Central memory CD4-positive, alpha-beta T cell (primary cell): ENCODE data around the gene GXYLT1.
"Not testable (repeated sequence)": the region's sequence is repeated elsewhere in the genome, so short reads cannot be mapped to it uniquely, and the experiment has no call there.

ENCODE experiments used
- DNase-seq: peaks from one replicate; pipeline ENCODE4 v3.0.0; 2022

Gene GXYLT1

DNA sequence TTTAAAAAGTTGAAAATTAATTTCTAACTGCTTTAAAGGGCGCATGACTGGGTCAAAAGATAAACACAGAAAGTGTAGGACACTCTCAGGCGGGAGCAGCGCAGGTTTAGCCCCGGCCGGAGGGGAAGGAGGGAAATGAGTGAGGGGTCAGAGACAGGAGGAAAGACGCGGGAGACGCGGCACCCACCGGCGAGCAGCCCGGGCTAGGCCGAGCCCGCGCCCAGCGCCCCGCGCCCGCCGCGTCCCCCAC lies 591 bp downstream of the GXYLT1 start:
- DNase-seq = peak; percentile 1

DNA sequence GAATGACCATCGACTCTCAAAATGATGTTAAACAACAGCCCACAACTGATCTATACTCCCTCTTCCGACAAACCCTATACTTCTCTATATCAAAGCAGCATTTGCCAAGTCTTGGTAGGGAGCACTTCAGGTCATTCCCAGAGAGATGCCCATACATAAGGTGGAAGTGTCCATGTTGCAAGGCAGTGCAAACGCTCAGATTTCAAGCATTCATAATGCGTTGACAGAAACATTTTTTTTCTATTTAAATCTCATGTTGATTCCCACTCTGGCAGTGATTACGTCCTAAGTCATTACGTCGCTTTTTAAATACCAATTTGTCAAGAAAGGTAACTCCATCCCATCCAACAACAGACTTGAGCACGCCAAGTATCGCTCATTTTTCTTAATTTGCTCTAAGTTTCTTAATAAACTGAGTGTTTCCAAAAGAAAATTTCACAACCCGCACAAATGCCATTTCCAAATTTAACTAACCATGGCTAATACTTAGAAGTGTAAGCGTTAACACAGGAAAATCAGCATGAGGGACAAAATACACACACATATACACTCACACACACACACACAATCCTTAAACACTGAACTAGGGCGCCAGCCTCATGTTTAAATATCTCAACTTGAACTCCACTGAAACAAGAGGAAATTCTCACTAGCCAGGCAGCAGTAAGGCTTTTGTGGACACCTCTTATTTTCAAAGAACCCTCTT lies 1.1 kb downstream of the GXYLT1 start:
- no peak for DNase-seq

DNA sequence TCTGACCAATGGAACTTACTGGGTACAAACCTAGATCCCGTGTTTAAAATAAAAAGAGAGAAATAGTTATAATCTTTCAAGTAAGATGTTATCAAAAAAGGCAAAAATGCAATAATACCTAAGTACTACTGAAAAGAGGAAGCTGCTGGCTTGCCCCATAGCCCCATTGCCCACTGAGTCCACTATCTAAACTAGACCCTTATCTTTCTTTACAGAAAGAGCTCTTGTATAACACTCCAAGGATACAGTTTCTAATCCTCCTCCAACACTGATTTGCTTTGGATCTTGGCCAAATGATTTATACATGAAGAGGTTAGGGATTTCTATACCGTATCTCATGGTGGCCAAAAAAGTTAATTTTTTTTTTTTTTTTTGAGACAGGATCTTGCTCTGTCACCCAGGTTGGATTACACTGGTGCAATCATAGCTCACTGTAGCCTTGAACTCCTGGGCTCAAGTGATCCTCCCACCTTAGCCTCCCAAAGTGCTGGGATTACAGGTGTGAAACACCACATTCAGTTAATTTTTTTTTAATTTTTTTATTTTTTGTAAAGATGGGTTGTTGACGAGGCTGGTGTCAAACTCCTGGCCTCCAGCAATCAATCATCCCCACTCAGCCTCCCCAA lies 2.6 kb downstream of the GXYLT1 start:
- DNase-seq = no peak

DNA sequence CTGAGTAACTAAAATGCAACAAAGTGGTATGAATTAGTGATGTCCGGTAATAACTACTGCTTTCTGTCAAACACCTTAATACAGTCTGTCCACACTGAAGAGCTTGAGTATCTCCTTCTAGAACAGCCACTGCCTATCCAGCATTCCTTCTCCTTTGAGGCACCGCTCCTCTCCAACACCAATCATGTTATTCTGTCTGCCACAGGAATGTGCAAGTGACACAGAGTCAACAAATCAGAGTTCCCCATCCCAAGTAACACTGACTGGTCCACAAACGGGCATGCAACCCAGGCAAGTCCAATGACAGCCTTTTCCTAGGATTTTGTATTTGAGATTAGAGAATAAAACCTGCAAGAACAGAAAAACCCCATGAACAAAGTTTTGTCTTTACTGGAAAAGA lies 3.8 kb downstream of the GXYLT1 start:
- no peak for DNase-seq

DNA sequence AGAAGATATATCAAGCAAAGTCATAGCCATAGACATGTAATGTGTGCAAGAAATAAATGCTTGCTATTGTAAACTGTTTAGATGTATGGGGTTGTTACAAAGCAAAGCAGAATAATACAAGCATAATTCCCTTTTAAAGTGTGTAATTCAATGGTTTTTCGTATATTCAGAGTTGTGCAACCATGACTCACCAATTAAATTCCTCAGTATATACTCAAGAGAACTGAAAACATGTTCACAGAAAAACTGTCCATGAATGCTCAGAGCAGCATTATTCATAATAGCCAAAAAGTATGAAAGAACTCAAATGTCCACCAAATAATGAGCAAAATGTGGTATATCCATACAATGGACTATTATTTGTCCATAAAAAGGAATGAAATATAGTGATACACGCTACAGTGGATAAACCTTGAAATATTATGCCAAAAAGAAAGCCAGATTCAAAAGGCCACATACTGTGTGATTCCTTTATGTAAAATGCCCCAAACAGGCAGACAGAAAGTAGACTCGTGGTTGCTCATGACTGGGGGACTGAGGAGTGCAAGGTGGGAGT lies 9.3 kb downstream of the GXYLT1 start:
- no peak for DNase-seq

DNA sequence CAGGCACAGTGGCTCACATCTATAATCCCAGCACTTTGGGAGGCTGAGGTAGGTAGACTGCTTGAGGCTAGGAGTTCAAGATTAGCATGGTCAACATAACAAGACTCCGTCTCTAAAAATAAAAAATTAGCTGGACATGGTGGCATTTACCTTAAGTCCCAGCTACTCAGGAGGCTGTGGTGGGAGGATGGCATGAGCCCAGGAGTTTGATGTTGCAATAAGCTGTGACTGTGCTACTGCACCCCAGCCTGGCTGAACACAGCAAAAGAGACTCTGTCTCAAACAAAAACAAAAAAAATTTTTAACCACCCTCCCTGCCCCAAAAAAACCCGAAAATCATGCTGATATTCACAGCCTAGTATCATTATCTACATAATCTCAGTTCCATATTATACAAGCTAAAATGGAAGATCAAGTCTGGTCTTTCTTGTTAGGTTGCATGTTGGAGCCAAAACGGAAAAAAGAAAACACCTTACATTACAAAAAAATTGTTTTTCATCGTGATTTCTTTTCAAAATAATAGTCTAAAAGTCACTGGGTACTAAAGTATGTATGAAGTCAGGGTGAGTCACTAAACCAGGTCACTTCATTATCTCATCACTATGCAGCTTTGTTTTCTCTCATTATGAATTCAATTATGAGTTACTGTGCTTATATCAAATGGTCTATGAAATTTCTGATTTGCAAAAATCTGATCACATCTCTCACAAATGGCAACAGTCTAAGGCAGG lies 13.8 kb downstream of the GXYLT1 start:
- no peak for DNase-seq

DNA sequence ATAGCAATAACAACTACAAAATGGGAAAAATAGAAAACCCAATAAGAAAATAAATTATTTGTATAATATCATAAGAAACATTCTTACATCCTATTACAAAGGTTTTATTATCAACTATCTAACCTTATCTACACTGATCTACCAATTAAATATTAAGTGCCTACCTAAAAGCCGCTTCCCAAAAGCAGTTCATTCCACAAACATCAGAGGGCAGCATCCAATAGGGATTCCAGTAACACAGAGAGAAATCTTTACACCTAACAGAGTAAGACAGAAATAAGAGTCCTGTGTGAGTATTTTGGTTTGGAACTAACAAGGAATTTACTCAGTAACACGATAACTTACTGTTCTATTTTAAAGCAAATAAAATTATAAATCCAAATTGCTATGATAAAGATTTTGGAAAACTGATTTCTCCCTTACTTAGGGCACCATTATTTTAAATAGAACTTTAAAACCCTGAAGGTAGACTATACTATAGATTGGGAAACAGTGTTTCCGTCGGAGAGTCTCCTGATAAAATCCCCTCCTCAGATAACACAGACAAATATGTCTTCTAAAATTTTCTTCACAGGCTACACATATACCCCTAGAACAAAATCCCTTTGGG lies 15.0 kb downstream of the GXYLT1 start:
- DNase-seq = peak; percentile 21

DNA sequence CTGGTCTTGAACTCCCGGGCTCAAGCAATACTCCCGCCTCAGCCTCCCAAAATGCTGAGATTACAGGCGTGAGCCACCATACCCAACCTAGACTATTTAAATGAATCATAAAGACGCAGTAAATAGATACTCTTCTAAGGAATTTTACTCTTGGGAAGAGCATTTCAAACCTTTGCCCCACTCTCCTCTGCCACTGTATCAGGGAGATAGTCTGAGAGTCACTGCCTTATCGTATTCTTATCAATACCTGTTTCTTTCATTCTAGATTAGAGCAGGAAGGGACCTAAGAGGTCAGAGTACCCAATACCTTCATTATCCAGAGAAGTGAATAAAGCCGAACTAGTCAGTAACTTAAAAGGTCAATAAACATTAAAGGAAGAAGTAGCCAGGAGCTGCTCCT lies 15.8 kb downstream of the GXYLT1 start:
- DNase-seq = no peak

DNA sequence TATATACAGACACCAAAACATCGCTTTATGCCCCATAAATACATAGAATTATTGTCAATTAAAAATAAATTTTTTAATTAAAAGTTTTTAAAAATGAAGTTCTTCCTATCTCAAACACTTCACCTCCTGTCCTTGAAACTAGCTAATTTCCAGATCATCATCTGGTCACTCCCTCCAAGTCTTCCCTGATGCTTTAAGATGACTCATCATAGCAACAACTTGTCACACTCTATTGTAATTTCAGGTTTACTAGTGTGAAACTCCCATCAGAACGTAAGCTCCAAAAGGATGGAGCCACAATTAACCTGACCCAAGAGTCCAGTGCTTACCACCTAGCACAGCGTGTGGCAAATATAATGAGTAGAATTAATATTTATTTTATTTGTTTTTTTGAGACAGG lies 16.3 kb downstream of the GXYLT1 start:
- no peak for DNase-seq

DNA sequence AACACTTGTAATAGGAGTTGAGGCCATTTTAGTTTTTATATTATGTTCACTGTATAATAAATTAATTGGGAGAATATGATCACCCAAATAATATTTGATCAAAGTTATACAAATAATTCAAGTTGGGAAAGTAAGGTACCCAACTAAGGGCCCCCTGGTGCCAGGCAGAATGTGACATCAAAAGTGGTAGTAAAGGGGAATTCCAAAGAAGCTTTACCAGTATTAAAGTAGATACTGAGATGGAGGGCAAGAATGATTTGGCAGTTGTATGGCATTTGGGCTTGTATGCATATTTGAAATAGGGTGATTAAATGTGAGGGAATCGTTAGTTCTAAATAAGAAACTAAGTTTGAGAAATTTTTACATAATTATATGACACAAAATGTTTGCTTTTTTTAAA lies 17.7 kb downstream of the GXYLT1 start:
- DNase-seq = no peak

DNA sequence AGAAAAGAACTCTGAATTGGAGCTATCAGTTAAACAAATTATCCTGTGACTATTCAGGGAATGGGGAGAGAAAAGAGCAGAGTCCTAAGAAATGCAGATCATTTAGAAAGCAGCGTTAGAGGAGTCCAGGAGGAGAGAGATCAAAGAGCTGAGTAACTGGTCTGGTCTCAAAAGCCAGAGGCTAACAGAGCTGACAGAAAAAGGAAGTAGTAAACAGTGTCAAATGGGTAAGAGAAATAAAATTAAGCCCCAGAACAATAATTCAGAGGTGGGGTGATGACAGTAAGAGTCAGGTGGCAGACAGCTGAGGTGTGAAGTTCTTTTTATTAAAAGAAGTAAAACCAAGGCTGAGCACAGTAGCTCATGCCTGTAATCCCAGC lies 19.3 kb downstream of the GXYLT1 start:
- no peak for DNase-seq

DNA sequence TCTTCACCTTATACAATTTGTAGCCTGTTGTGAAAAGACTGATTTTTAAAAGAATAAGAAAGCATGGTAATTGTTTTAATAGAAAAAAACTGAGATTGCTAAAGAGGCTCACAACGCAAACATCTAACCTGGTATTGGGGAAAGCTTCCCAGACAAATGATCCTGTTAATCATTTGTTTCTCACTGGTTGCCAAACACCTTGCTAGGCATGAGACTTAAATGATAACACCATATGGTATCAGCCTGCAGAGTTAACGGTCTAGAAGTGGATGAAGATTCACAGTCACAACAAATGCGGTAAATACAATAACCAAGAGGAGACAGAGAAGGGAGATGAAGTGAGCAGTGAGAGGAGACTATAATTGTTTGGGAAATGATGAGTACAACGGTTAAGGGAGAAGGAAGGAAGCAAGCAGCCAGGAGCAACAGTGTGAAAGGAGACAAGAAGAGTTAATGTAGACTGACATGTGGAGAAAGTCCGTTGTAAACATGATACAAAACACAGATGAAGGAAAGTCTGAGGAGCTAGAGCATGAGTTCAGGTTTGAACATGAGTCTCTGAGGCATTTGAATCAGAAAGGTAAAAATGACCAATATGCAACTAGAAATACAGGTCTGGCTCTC lies 19.8 kb downstream of the GXYLT1 start:
- DNase-seq = no peak

DNA sequence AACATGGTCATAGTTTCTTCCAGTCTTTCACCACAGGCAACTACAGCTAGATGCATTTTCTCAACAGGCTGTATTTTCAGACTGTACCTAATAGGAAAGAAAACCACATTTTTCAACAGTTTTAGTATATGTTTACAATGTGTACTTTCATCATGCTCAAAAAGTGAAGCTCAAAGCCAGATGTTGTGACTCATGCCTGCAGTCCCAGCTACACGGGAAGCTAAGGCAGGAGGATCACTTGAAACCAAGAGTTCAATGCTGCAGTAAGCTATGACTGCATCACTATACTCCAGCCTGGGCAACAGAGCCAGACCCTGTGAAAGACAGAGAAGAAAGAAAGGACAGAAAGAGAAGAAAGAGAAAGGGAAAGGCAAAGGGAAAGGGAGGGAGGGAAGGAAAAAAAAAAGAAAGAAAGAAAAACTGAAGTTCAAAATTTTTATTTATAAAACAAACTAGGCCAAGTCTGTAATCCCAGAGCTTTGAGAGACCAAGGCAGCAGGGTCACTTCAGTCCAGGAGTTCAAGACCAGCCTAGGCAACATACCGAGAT lies 25.5 kb downstream of the GXYLT1 start:
- DNase-seq = no peak

DNA sequence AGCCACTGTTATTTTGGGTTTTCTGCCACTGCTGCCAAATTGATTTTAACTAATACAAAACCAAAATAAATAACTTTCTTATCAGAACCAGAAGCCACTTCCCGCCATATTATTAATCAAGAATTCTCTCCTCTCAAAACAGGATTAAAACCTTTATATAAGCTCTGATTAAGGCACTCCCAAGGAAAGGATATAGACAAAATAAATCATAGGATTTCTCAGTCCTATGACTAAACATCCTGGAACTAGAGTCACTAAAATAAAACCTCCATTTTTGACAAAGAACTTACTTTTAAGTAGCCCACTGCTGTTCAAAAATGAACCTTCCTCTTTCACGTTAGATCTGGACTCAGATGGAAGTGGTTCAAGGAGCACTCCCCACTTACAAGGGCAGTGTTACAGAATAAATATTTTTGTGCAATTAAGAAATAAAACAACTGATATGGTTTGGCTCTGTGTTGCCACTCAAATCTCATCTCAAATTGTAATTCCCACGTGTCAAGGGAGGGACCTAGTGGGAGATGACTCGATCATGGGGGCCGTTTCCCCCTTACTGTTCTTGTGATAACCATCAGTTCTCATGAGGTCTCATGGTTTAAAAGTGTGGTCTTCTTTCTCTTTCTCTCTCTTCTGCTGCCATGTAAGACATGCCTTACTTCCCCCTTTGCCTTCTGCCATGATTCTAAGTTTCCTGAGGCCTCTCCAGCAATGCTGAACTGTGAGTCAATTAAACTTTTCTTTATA lies 26.4 kb downstream of the GXYLT1 start:
- DNase-seq = no peak

DNA sequence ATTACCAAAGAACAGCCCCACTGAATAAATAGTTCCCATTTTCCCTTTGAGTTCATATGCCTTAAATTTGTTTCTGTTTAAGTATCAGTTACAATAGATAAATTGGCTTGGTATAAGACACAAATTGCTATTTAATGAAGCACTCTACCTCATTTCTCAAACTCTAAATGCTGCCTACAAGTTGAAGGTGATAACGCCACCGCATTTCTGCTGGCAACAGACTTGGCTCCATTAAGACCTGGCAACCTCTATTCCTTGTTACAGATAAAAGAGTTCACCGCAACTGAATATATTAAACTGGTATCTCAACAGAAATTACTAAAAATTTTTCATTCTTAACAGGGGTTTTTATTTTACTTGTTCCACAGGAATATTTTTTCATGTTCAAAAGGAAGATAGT lies 35.6 kb downstream of the GXYLT1 start:
- DNase-seq = no peak

DNA sequence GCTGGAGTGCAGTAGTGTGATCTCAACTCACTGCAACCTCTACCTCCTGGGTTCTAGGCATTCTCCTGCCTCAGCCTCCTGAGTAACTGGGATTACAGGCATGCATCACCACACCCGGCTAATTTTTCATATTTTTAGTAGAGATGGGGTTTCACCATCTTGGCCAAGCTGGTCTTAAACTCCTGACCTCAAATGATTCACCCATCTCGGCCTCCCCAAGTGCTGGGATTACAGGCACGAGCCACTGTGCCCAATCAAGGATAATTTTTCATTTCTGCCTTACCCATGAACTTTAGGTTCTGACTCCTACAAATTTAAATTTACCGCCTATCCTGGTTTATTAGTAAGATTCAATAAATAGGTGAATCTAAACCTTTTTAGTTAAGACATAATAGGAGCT lies 37.9 kb downstream of the GXYLT1 start:
- DNase-seq = not testable (repeated sequence)

DNA sequence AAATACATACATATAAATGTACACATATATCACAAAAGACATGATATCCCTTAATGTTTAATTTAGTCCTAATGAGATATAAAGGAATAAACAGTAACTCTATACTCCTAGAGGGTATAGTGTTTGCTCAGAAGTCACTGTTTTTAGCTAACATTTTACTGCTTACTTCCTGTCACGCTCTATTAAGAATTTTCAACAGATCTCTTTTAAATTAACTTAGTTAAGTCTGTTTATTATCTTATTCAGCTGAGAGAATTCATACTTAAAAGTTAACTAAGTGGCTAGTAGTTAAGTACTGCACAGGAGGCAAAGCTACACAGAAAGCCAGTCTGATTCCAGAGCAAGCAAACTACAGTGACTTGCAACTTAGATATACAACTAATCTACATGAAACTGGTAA lies 39.9 kb downstream of the GXYLT1 start:
- no peak for DNase-seq

DNA sequence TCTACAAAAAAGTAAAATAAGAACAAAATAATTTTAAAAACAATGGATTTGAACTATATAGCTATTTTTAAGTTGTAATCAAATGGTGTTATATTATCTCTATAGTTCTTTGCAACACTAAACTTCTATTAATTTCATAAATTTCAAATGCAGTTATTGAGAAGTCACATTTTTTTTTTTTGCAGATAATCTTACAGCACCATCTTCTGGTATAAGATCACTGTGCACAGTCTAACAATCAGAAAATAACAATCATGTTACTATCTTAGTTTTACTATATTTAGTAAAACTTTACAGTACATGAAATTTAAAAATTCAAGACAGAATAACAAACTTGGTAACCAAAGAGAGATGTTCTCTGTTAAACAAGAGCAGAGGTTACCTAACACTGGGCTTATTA lies 40.6 kb downstream of the GXYLT1 start:
- DNase-seq = no peak

DNA sequence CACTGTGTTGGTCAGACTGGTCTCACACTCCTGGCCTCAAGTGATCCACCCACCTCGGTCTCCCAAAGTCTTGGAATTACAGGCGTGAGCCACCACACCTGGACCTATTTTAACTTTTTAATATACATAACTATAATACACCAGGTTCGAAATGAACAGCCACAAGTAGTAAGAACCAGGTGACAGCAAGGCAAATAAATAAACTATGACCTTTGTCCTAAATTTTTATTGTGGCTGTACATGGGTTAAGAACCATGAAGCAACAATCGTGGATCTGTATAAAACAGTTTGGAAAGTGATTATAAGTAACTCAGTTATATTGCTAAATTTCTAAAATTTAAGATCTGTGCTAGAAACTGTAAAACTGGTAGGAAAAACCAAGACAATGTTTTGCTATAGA lies 41.5 kb downstream of the GXYLT1 start:
- DNase-seq = no peak

DNA sequence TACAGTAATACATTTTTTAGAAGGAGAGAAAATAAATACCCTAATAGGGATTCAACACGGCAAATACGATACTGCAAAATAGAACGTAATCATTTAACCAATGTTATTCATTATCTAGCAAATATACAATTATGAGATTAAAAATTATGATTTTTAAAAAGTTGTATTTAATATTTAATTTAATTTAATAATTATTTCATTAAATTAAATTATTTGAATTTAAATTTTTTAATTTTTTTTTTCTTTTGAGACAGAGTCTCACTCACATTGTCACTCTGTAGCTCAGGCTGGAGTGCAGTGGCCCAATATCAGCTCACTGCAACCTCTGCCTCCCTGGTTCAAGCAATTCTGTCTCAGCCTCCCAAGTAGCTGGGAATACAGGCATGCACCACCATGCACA lies 42.0 kb downstream of the GXYLT1 start:
- no peak for DNase-seq

DNA sequence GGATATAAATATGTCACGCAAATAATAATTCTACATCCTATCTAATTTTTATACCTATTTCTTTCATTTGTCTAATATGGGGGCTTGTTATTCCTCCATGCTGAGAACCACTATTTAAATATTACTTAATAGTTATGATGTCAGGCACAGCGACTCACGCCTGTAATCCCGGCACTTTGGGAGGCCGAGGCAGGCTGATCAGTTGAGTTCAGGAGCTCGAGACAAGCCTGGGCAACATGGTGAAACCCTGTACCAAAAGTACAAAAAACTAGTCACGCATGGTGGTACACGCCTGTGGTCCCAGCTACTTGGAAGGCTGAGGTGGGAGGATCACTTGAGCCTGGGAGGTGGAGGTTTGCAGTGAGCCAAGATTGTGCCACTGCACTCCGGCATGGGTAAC lies 45.2 kb downstream of the GXYLT1 start:
- no peak for DNase-seq

DNA sequence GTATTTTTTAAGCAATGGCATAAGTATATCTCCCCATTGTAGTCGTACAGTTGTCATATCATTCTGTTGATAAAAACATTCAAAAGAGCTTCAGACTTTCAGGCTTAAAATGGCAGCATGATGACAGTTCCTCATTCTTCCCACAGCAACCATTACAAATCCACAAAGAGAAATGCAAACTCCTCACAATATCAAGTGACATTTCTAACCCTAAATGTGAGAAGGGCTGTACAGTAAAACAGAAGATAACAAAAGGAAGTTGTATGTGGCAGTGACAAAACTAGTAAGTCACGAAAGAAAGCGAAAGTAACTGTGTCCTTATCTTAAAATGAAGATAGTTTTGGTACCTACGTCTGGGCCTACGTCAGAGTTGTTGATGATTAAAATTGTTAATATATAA lies 46.7 kb downstream of the GXYLT1 start:
- DNase-seq = peak; percentile 66
